Keratinocyte (primary cell): ENCODE results near the gene NARS2. TPM values are rescaled to one million over a fixed set of nuclear protein-coding genes. Genes with fewer than 3 reads are reported as not detected.
"Not testable (repeated sequence)": the region's sequence is repeated elsewhere in the genome, so short reads cannot be mapped to it uniquely, and the experiment has no call there.

Experiments used
- DNase-seq: peaks from one replicate; pipeline ENCODE4 v3.0.0-alpha.2; 2011; ENCODE audit warnings: low read depth, missing footprints, low spot score
- FAIRE-seq: peaks from 2 replicates; lab custom pipeline; 2011; peaks lifted over from hg19 to GRCh38; lab: Jason Lieb, UNC
- H2AFZ ChIP-seq: 2 replicates; pipeline ENCODE4 v1.6.0; 2012; ENCODE audit warnings: low read length, control low read depth, inconsistent platforms; ENCODE audit not compliant: control insufficient read depth
- H3K27ac ChIP-seq: 2 replicates; pipeline ENCODE4 v1.5.1; 2011; ENCODE audit warnings: low read length; ENCODE audit not compliant: control insufficient read depth, insufficient read depth
- H3K27me3 ChIP-seq: 3 replicates; pipeline ENCODE4 v1.6.0; 2011; ENCODE audit warnings: low read length; ENCODE audit not compliant: control insufficient read depth, insufficient read depth; ENCODE audit errors: extremely low read depth
- H3K36me3 ChIP-seq, 2 experiments: 2 replicates in 1 of 2; 3 replicates in 1 of 2; pipeline ENCODE4 v1.5.1; 2011; ENCODE audit warnings: low read length in 2 of 2, mild to moderate bottlenecking in 1 of 2; ENCODE audit not compliant: control insufficient read depth in 2 of 2, insufficient read depth in 2 of 2; ENCODE audit errors: extremely low read depth in 1 of 2
- H3K4me1 ChIP-seq: 3 replicates; pipeline ENCODE4 v1.5.1; 2011; ENCODE audit warnings: low read length; ENCODE audit not compliant: control insufficient read depth, insufficient read depth; ENCODE audit errors: extremely low read depth
- H3K4me2 ChIP-seq: 3 replicates; pipeline ENCODE4 v1.6.0; 2011; ENCODE audit warnings: low read depth, low read length; ENCODE audit not compliant: control insufficient read depth, insufficient read depth; ENCODE audit errors: extremely low read depth
- H3K4me3 ChIP-seq, 3 experiments: fragments of 200-600 bp in 1 of 3; sonication (generic) in 1 of 3; 2 replicates in 2 of 3; 3 replicates in 1 of 3; pipeline ENCODE4 v1.5.1; 2011 to 2016; ENCODE audit warnings: low read length in 3 of 3, mild to moderate bottlenecking in 3 of 3, control low read depth in 2 of 3, inconsistent platforms in 1 of 3, low read depth in 1 of 3, mixed read lengths in 1 of 3, mixed run types in 1 of 3, moderate library complexity in 1 of 3; ENCODE audit not compliant: control insufficient read depth in 2 of 3, insufficient read depth in 2 of 3; ENCODE audit errors: extremely low read depth in 1 of 3
- H3K79me2 ChIP-seq: 2 replicates; pipeline ENCODE4 v1.6.0; 2012; ENCODE audit warnings: low read length; ENCODE audit not compliant: control insufficient read depth, insufficient read depth
- H3K9ac ChIP-seq: 3 replicates; pipeline ENCODE4 v1.6.0; 2011; ENCODE audit warnings: low read length; ENCODE audit not compliant: control insufficient read depth, insufficient read depth; ENCODE audit errors: extremely low read depth
- H3K9me1 ChIP-seq: 3 replicates; pipeline ENCODE4 v1.6.0; 2011; ENCODE audit warnings: low read length; ENCODE audit not compliant: control insufficient read depth, insufficient read depth; ENCODE audit errors: extremely low read depth
- H3K9me3 ChIP-seq: 2 replicates; pipeline ENCODE4 v1.5.1; 2012; ENCODE audit warnings: low read depth, low read length; ENCODE audit not compliant: control insufficient read depth
- H4K20me1 ChIP-seq: 3 replicates; pipeline ENCODE4 v1.6.0; 2011; ENCODE audit warnings: low read length; ENCODE audit not compliant: control insufficient read depth, insufficient read depth; ENCODE audit errors: extremely low read depth
- CTCF ChIP-seq, 3 experiments: IDR thresholded peaks in 1 of 3; conservative IDR thresholded peaks in 1 of 3; optimal IDR thresholded peaks in 1 of 3; 2 replicates in 2 of 3; 3 replicates in 1 of 3; pipeline versions ENCODE3 to v1.5.1; 2011; ENCODE audit warnings: low read length in 3 of 3, mild to moderate bottlenecking in 3 of 3, moderate library complexity in 2 of 3, control low read depth in 1 of 3, inconsistent platforms in 1 of 3; ENCODE audit not compliant: insufficient read depth in 2 of 3; ENCODE audit errors: extremely low read depth in 1 of 3
- EZH2 ChIP-seq: IDR thresholded peaks from one replicate; pipeline ENCODE4 v1.6.1; 2012; ENCODE audit warnings: inconsistent platforms, mild to moderate bottlenecking, low read length, moderate library complexity
- dilution Hi-C: fragments of 300-500 bp; cut with MboI; formaldehyde crosslinking; loops from one replicate; pipeline ENCODE4 v1.7.0; 2020; ENCODE audit warnings: low sequenced_read_pairs; ENCODE audit not compliant: extremely low pct_ligation_motif_present
- polyA plus RNA-seq, 5 experiments: library from polyadenylated mRNA; depleted of rRNA in 3 of 5; stranded (reverse) in 3 of 5; stranded (forward) in 1 of 5; unstranded in 1 of 5; fragments of >200 nt; gene quantifications; 1 replicate in 1 of 5; 2 replicates in 3 of 5; 3 replicates in 1 of 5; pipeline versions ENCODE4 v1.2.1 to v1.2.3, GENCODE V29; 2011 to 2012; ENCODE audit warnings: missing spikeins in 2 of 5, low read depth in 1 of 5, low replicate concordance in 1 of 5

NARS2 gene
- polyA plus RNA-seq, 1 donor (not counting 4 experiments of a cell fraction or from before 2014, with no cell fraction given), result 28.8 TPM

GRCh38 chr11:78516281-78516680 lies 58.4 kb downstream of the NARS2 start:
- H2AFZ ChIP-seq, result no peak overlapping the region
- no peaks in the 10 kb centered on the region for H3K27me3 ChIP-seq
- no peak overlapping the region for H3K27ac ChIP-seq
- H3K4me3 ChIP-seq, result no peak overlapping the region
- H4K20me1 ChIP-seq, result no peaks in the 10 kb centered on the region
- no peak for TF ChIP-seq EZH2
- no peak for TF ChIP-seq CTCF (optimal IDR thresholded peaks at IDR 0.05 in 1 of 3, IDR thresholded peaks at IDR 0.05 in 1 of 3, conservative IDR thresholded peaks at IDR 0.05 in 1 of 3; ENCODE audit: extremely low read depth in 1 of 3, insufficient read depth in 2 of 3, low read length in 3 of 3)
- no peaks in the 10 kb centered on the region for H3K9me1 ChIP-seq
- DNase-seq, result no peak
- no peak for FAIRE-seq
- no peak overlapping the region for H3K4me2 ChIP-seq
- no peak overlapping the region for H3K9ac ChIP-seq
- H3K36me3 ChIP-seq, result no peaks in the 10 kb centered on the region
- H3K4me1 ChIP-seq, result no peaks in the 10 kb centered on the region
- dilution Hi-C loops, result no loop called here
- H3K79me2 ChIP-seq, result no peaks in the 10 kb centered on the region
- H3K9me3 ChIP-seq, result no peaks in the 10 kb centered on the region

GRCh38 chr11:78514922-78515502 lies 59.7 kb downstream of the NARS2 start:
- dilution Hi-C loops, result no loop called here

GRCh38 chr11:78513085-78513484 lies 61.6 kb downstream of the NARS2 start:
- H2AFZ ChIP-seq, H3K9me1 ChIP-seq, H3K9me3 ChIP-seq, H3K9ac ChIP-seq, H3K36me3 ChIP-seq, DNase-seq, H3K79me2 ChIP-seq, H3K4me3 ChIP-seq, dilution Hi-C loops, H4K20me1 ChIP-seq, H3K4me1 ChIP-seq, H3K27ac ChIP-seq, H3K27me3 ChIP-seq, H3K4me2 ChIP-seq, FAIRE-seq: not testable (repeated sequence)

More at GRCh38 chr11:78514922-78515502, 59.7 kb downstream of the NARS2 start:
- Histone ChIP-seq H3K9me1 (no peaks in the 10 kb centered on the region), H3K36me3 (no peaks in the 10 kb centered on the region), H3K4me1 (no peaks in the 10 kb centered on the region), H3K27me3 (no peaks in the 10 kb centered on the region), H4K20me1 (no peaks in the 10 kb centered on the region), H3K79me2 (no peaks in the 10 kb centered on the region), H2AFZ (no peak overlapping the region), H3K4me2 (no peak overlapping the region), H3K9me3 (no peaks in the 10 kb centered on the region), H3K27ac (no peak overlapping the region), H3K9ac (no peak overlapping the region), H3K4me3 (no peak overlapping the region)
- DNase-seq (no peak), FAIRE-seq (no peak)
- no peak for TF ChIP-seq CTCF (optimal IDR thresholded peaks at IDR 0.05 in 1 of 3, IDR thresholded peaks at IDR 0.05 in 1 of 3, conservative IDR thresholded peaks at IDR 0.05 in 1 of 3; ENCODE audit: extremely low read depth in 1 of 3, insufficient read depth in 2 of 3, low read length in 3 of 3)
- TF ChIP-seq EZH2, result no peak
